Peyer's patch (tissue), 4 donors: ENCODE data around the gene RBMS2.
"Not testable (repeated sequence)": the region's sequence is repeated elsewhere in the genome, so short reads cannot be mapped to it uniquely, and the experiment has no call there.

Experiments
- POLR2A ChIP-seq, 2 donors: fragments of 450-650 bp; IDR thresholded peaks; one replicate each; pipeline ENCODE4 v1.5.1; 2017; ENCODE audit warnings: antibody characterized with exemption in 2 of 2, mild to moderate bottlenecking in 2 of 2, moderate library complexity in 2 of 2
- TF ChIP-seq, protein P1 (sequence below), 6 experiments: fragments of 450-650 bp in 4 of 6; fragments of 200-600 bp in 2 of 6; sonication (generic) in 1 of 6; IDR thresholded peaks; one replicate each; pipeline ENCODE4 v1.5.1; 2017 to 2019; ENCODE audit warnings: antibody characterized with exemption in 6 of 6, mild to moderate bottlenecking in 3 of 6, moderate library complexity in 1 of 6

DNA sequence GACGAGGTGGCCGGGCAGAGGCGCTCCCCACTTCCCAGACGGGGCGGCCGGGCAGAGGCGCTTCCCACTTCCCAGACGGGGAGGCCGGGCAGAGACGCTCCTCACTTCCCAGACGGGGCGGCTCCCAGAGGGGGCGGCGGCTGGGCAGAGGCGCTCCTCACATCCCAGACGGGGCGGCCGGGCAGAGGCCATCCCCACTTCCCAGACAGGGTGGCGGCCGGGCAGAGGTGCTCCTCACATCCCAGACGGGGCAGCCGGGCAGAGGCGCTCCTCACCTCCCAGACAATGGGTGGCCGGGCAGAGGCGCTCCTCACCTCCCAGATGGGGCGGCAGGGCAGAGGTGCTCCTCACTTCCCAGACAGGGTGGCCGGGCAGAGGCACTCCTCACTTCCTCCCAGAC lies 27.1 kb upstream of the RBMS2 start:
- TF ChIP-seq, protein P1, sequence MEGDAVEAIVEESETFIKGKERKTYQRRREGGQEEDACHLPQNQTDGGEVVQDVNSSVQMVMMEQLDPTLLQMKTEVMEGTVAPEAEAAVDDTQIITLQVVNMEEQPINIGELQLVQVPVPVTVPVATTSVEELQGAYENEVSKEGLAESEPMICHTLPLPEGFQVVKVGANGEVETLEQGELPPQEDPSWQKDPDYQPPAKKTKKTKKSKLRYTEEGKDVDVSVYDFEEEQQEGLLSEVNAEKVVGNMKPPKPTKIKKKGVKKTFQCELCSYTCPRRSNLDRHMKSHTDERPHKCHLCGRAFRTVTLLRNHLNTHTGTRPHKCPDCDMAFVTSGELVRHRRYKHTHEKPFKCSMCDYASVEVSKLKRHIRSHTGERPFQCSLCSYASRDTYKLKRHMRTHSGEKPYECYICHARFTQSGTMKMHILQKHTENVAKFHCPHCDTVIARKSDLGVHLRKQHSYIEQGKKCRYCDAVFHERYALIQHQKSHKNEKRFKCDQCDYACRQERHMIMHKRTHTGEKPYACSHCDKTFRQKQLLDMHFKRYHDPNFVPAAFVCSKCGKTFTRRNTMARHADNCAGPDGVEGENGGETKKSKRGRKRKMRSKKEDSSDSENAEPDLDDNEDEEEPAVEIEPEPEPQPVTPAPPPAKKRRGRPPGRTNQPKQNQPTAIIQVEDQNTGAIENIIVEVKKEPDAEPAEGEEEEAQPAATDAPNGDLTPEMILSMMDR (IDR thresholded peaks at IDR 0.05) = not testable (repeated sequence)
- TF ChIP-seq POLR2A (IDR thresholded peaks at IDR 0.05) = not testable (repeated sequence)
